IgD-negative memory B cell (primary cell): ENCODE measurements around the gene POLR2L. TPM values are rescaled to one million over a fixed set of nuclear protein-coding genes. Genes with fewer than 3 reads are reported as not detected.

Experiments
- H3K27ac Mint-ChIP-seq, 3 donors: one replicate each; pipeline ENCODE4 v1.8.0; 2020 to 2022; ENCODE audit warnings: mild to moderate bottlenecking in 3 of 3, mixed read lengths in 3 of 3, moderate library complexity in 1 of 3
- H3K27me3 Mint-ChIP-seq: one replicate; pipeline ENCODE4 v1.8.0; 2021; ENCODE audit warnings: mixed read lengths
- H3K36me3 Mint-ChIP-seq: one replicate; pipeline ENCODE4 v1.8.0; 2020; ENCODE audit warnings: mild to moderate bottlenecking, mixed read lengths
- H3K4me1 Mint-ChIP-seq, 3 donors: one replicate each; pipeline ENCODE4 v1.8.0; 2020 to 2022; ENCODE audit warnings: mixed read lengths in 3 of 3, mild to moderate bottlenecking in 1 of 3
- H3K4me3 Mint-ChIP-seq, 4 donors: one replicate each; pipeline ENCODE4 v1.8.0; 2020 to 2022; ENCODE audit warnings: mild to moderate bottlenecking in 4 of 4, mixed read lengths in 4 of 4, moderate library complexity in 3 of 4
- H3K9me3 Mint-ChIP-seq, 3 donors: one replicate each; pipeline ENCODE4 v1.8.0; 2020 to 2021; ENCODE audit warnings: mixed read lengths in 3 of 3, mild to moderate bottlenecking in 1 of 3
- polyA plus RNA-seq: library from polyadenylated mRNA; unstranded; fragments of 300-500 nt; fragmentation: Illumina TruSeq; gene quantifications from one replicate; pipeline ENCODE4 v1.2.3, GENCODE V29; 2021

POLR2L gene
- polyA plus RNA-seq, 1 donor from 2014 or later = 96.7 TPM

- H3K4me3 Mint-ChIP-seq = no peak overlapping the region
- no peaks in the 10 kb centered on the region for H3K36me3 Mint-ChIP-seq
- H3K27ac Mint-ChIP-seq = peak overlapping the region in 2 of 3 donors; percentile 16 to 23
- H3K4me1 Mint-ChIP-seq = no peaks in the 10 kb centered on the region
- H3K9me3 Mint-ChIP-seq = no peaks in the 10 kb centered on the region
- no peaks in the 10 kb centered on the region for H3K27me3 Mint-ChIP-seq
Observed at GRCh38 chr11:863023-863909, 20.9 kb upstream of the POLR2L start.

GRCh38 chr11:862696-863022 is 20.3 kb upstream of the POLR2L start:
- no peaks in the 10 kb centered on the region for H3K9me3 Mint-ChIP-seq
- no peaks in the 10 kb centered on the region for H3K27me3 Mint-ChIP-seq
- H3K4me1 Mint-ChIP-seq = no peaks in the 10 kb centered on the region
- H3K27ac Mint-ChIP-seq = no peak overlapping the region
- no peak overlapping the region for H3K4me3 Mint-ChIP-seq
- H3K36me3 Mint-ChIP-seq = no peaks in the 10 kb centered on the region

- Mint-ChIP-seq H3K27ac (no peak overlapping the region), H3K9me3 (no peaks in the 10 kb centered on the region), H3K4me1 (peaks cover 0 to under 1% (median 0%) of the 10 kb centered on the region in 3 donors), H3K4me3 (no peak overlapping the region), H3K36me3 (no peaks in the 10 kb centered on the region), H3K27me3 (no peaks in the 10 kb centered on the region)
Observed at GRCh38 chr11:862081-862661, 19.8 kb upstream of the POLR2L start.

GRCh38 chr11:861105-861479 is 18.8 kb upstream of the POLR2L start:
- Mint-ChIP-seq H3K9me3 (no peaks in the 10 kb centered on the region), H3K36me3 (no peaks in the 10 kb centered on the region), H3K4me1 (peaks cover 0 to 4% (median 2%) of the 10 kb centered on the region in 3 donors), H3K4me3 (no peak overlapping the region), H3K27me3 (no peaks in the 10 kb centered on the region), H3K27ac (no peak overlapping the region)

GRCh38 chr11:860234-861104 is 18.1 kb upstream of the POLR2L start:
- H3K36me3 Mint-ChIP-seq = no peaks in the 10 kb centered on the region
- no peaks in the 10 kb centered on the region for H3K9me3 Mint-ChIP-seq
- no peak overlapping the region for H3K4me3 Mint-ChIP-seq
- H3K4me1 Mint-ChIP-seq = peaks cover 0 to 4% (median 2%) of the 10 kb centered on the region in 3 donors
- H3K27me3 Mint-ChIP-seq = no peaks in the 10 kb centered on the region
- no peak overlapping the region for H3K27ac Mint-ChIP-seq

- H3K27ac Mint-ChIP-seq = no peak overlapping the region
- no peak overlapping the region for H3K4me3 Mint-ChIP-seq
- peaks cover 0 to 4% (median 2%) of the 10 kb centered on the region in 3 donors for H3K4me1 Mint-ChIP-seq
- H3K36me3 Mint-ChIP-seq = no peaks in the 10 kb centered on the region
- no peaks in the 10 kb centered on the region for H3K27me3 Mint-ChIP-seq
- H3K9me3 Mint-ChIP-seq = no peaks in the 10 kb centered on the region
Observed at GRCh38 chr11:859394-860131, 17.2 kb upstream of the POLR2L start.

- peak overlapping the region in 1 of 3 donors; percentile 67 for H3K27ac Mint-ChIP-seq
- H3K27me3 Mint-ChIP-seq = no peaks in the 10 kb centered on the region
- no peaks in the 10 kb centered on the region for H3K9me3 Mint-ChIP-seq
- H3K4me1 Mint-ChIP-seq = peaks cover 0 to 4% (median 2%) of the 10 kb centered on the region in 3 donors
- H3K36me3 Mint-ChIP-seq = no peaks in the 10 kb centered on the region
- no peak overlapping the region for H3K4me3 Mint-ChIP-seq
Observed at GRCh38 chr11:858762-859339, 16.5 kb upstream of the POLR2L start.

GRCh38 chr11:858053-858761 is 15.9 kb upstream of the POLR2L start:
- Mint-ChIP-seq H3K36me3 (no peaks in the 10 kb centered on the region), H3K27me3 (no peaks in the 10 kb centered on the region), H3K27ac (peak overlapping the region in 1 of 3 donors; percentile 67), H3K4me1 (peaks cover 0 to 4% (median 2%) of the 10 kb centered on the region in 3 donors), H3K9me3 (no peaks in the 10 kb centered on the region), H3K4me3 (no peak overlapping the region)

GRCh38 chr11:856397-856796 is 14.1 kb upstream of the POLR2L start:
- peak overlapping the region in 1 of 3 donors; percentile 35 for H3K27ac Mint-ChIP-seq
- H3K36me3 Mint-ChIP-seq = no peaks in the 10 kb centered on the region
- peaks cover 0 to 4% (median 2%) of the 10 kb centered on the region in 3 donors for H3K4me1 Mint-ChIP-seq
- no peak overlapping the region for H3K4me3 Mint-ChIP-seq
- H3K27me3 Mint-ChIP-seq = no peaks in the 10 kb centered on the region
- H3K9me3 Mint-ChIP-seq = no peaks in the 10 kb centered on the region

GRCh38 chr11:855796-856195 is 13.5 kb upstream of the POLR2L start:
- no peak overlapping the region for H3K4me3 Mint-ChIP-seq
- H3K36me3 Mint-ChIP-seq = no peaks in the 10 kb centered on the region
- peak overlapping the region in 1 of 3 donors; percentile 35 for H3K27ac Mint-ChIP-seq
- H3K9me3 Mint-ChIP-seq = no peaks in the 10 kb centered on the region
- H3K4me1 Mint-ChIP-seq = peaks cover 0 to 4% (median 2%) of the 10 kb centered on the region in 3 donors
- H3K27me3 Mint-ChIP-seq = no peaks in the 10 kb centered on the region

GRCh38 chr11:855330-855674 is 13.0 kb upstream of the POLR2L start:
- Mint-ChIP-seq H3K4me1 (peaks cover 0 to 4% (median 2%) of the 10 kb centered on the region in 3 donors), H3K4me3 (no peak overlapping the region), H3K27me3 (no peaks in the 10 kb centered on the region), H3K36me3 (no peaks in the 10 kb centered on the region), H3K27ac (no peak overlapping the region), H3K9me3 (no peaks in the 10 kb centered on the region)

GRCh38 chr11:854601-855329 is 12.4 kb upstream of the POLR2L start:
- H3K27me3 Mint-ChIP-seq = no peaks in the 10 kb centered on the region

GRCh38 chr11:853682-854448 is 11.5 kb upstream of the POLR2L start:
- H3K27me3 Mint-ChIP-seq = no peaks in the 10 kb centered on the region
- peaks cover 0 to 4% (median 2%) of the 10 kb centered on the region in 3 donors for H3K4me1 Mint-ChIP-seq
- H3K27ac Mint-ChIP-seq = no peak overlapping the region
- H3K4me3 Mint-ChIP-seq = no peak overlapping the region
- H3K36me3 Mint-ChIP-seq = no peaks in the 10 kb centered on the region
- no peaks in the 10 kb centered on the region for H3K9me3 Mint-ChIP-seq

More at GRCh38 chr11:854601-855329, 12.4 kb upstream of the POLR2L start:
- Mint-ChIP-seq H3K4me3 (no peak overlapping the region), H3K27ac (no peak overlapping the region), H3K4me1 (peaks cover 0 to 4% (median 2%) of the 10 kb centered on the region in 3 donors), H3K36me3 (no peaks in the 10 kb centered on the region), H3K9me3 (no peaks in the 10 kb centered on the region)
